ENCODE data around the gene DNAJC11.

Gene DNAJC11

DNA sequence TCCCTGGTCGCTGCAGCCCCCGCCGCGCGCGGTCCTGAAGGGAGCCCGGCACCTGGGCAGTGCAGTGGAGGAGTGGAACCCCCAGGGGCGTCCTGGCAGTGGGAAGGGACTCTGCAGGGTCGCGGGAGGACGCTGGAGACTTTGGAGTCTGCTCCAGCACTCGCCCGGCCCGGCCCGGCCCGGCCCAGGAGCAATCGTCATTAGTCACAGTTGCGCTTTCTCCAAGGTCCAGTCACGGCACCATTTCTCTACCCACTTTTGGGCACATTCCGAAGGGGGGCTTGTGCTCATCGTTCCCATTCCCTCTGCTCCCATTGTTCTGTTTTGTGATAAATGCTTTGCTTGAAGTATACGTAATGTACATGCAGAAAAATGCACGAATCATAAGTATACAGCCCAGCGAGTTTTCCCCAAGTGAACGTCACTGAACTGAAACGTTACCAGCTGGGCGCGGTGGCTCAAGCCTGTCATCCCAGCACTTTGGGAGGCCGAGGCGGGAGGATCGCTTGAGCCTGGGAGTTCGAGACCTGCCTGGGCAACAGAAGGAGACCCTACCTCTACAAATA lies 75.9 kb downstream of the DNAJC11 start:
- DNase-seq (ENCODE audit: extremely low read depth, low read depth): no peak
- TF ChIP-seq, protein P1, sequence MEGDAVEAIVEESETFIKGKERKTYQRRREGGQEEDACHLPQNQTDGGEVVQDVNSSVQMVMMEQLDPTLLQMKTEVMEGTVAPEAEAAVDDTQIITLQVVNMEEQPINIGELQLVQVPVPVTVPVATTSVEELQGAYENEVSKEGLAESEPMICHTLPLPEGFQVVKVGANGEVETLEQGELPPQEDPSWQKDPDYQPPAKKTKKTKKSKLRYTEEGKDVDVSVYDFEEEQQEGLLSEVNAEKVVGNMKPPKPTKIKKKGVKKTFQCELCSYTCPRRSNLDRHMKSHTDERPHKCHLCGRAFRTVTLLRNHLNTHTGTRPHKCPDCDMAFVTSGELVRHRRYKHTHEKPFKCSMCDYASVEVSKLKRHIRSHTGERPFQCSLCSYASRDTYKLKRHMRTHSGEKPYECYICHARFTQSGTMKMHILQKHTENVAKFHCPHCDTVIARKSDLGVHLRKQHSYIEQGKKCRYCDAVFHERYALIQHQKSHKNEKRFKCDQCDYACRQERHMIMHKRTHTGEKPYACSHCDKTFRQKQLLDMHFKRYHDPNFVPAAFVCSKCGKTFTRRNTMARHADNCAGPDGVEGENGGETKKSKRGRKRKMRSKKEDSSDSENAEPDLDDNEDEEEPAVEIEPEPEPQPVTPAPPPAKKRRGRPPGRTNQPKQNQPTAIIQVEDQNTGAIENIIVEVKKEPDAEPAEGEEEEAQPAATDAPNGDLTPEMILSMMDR (IDR thresholded peaks at IDR 0.05; ENCODE audit: low read depth, low read length, missing control alignments): no peak

DNA sequence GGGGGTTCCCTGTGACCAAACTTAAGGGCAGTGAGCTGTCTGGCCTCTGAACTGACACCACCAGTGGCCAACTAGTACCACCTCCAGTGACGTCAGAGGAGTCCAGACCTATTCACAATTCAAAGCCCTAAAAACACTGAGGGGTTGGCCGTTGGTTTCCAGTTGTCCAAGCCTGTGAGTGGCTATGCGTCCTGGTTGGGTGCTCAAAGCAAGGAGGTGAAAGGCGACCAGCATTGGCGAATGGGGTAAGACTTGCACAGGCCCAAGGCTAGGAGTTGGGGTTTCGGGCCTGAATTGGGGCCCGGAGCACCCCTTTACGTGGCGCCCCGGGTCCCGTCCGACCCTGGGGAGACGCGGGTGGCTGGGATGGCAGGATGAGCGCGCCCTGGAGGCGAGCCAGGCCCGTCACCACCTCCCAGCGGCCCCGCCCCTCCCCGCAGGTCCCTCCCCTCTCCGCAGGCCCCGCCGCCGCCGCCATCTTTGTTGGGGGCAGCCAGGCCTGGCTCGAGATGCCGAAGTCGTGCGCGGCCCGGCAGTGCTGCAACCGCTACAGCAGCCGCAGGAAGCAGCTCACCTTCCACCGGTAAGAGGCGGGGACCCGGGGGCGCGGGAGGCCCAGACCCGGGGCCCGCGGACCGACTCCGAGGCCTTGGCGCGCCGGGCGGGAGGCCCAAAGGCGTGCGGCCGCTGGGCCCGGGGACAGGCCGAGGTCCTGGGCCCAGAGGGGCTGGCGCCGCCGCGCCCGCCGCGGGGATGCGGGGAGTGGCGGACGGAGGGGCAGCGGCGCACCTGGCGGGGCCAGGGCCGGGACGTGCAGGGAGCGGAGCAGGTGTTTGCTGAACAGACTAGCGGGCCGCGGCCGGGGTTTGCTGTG lies 76.7 kb downstream of the DNAJC11 start, which contains the start of gene THAP3:
Gene THAP3, plus strand, starts transcription at position 159 of the 874 bp plus-strand sequence. Its CDS starts 351 bp downstream, at position 510.
- H3K4me3 ChIP-seq (replicated peaks; ENCODE audit: low read depth, low read length): peak within 1 kb of the TSS; percentile 74
- TF ChIP-seq, protein P1 (IDR thresholded peaks at IDR 0.05; ENCODE audit: low read depth, low read length, missing control alignments): no peak
- DNase-seq (ENCODE audit: extremely low read depth, low read depth): peak; percentile 66

More for the DNA sequence above, 75.9 kb downstream of the DNAJC11 start:
- H3K4me3 ChIP-seq (replicated peaks; ENCODE audit: low read depth, low read length): peak overlapping the region; percentile 74

DNA sequence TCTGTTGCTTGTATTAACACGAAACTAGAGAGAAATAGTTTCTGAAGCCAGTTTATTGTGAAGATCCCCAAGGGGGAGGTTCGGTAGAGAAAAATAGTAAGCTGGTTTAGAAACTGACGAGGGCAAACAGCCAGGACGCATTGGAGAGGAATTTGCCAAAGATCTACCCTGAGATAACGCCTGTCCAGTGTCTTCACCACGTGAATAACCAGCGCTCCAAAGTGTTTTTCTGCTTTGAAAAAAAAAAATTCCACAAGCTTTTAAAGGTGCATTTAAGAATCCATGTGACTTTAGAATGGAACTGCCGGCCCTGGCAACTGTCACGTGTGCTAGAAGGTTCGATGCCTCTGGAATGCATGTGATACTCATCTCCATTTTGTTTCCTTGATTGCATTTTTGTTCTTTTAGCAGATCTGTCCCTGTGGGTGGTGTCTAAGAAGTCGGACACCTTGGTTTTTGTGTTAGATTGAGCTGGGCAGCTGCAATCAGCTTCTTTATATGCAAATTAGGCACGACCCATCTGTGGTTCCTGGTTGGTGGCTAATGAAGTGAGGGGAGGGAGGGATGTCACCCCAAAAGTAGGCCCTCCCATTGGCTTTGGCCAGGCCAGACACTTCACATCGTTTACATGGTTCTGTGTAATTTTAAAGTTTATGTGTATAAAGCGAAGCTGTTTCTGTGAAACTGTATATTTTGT lies 78.2 kb downstream of the DNAJC11 start:
- no peak overlapping the region for H3K4me3 ChIP-seq (replicated peaks; ENCODE audit: low read depth, low read length)
- TF ChIP-seq, protein P1 (IDR thresholded peaks at IDR 0.05; ENCODE audit: low read depth, low read length, missing control alignments): no peak
- DNase-seq (ENCODE audit: extremely low read depth, low read depth): no peak

DNA sequence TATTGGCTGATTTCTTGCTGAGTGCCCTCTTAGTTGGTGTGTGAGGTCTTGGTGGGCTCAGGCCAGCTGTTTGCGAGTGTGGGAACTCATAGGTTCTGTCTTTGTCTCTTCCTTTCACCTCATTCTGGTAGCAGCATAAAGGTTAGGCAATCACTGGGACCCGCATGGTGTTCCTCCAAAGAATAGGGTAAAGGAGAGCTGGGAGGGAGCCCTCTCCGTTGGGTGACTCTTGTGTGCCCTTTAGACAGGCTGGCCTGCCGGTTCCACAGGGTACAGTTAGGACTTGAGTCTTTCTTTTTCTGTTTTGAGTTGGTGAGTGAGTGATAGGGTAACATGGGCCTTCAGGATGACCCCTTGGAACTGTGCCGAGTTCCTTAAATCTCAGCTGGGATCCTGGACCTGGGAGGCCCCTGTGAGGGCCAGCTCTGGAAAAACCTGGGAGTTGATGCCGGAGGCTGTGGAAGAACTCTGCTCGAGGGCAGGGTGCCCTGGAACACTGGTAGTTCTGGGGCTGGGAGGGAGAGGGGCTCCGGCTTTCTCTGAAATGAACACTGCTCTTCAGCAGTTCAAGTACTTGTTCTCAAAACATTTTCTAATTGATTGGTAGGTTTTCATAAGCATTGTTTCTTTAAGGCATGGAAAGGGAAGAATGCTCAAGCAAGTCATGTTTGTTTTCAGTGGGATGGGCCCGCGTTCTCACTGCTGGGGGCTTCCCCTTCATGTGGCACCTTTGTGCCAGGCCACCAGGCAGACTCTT lies 79.0 kb downstream of the DNAJC11 start:
- TF ChIP-seq, protein P1 (IDR thresholded peaks at IDR 0.05; ENCODE audit: low read depth, low read length, missing control alignments): no peak
- no peak overlapping the region for H3K4me3 ChIP-seq (replicated peaks; ENCODE audit: low read depth, low read length)
- DNase-seq (ENCODE audit: extremely low read depth, low read depth): no peak

DNA sequence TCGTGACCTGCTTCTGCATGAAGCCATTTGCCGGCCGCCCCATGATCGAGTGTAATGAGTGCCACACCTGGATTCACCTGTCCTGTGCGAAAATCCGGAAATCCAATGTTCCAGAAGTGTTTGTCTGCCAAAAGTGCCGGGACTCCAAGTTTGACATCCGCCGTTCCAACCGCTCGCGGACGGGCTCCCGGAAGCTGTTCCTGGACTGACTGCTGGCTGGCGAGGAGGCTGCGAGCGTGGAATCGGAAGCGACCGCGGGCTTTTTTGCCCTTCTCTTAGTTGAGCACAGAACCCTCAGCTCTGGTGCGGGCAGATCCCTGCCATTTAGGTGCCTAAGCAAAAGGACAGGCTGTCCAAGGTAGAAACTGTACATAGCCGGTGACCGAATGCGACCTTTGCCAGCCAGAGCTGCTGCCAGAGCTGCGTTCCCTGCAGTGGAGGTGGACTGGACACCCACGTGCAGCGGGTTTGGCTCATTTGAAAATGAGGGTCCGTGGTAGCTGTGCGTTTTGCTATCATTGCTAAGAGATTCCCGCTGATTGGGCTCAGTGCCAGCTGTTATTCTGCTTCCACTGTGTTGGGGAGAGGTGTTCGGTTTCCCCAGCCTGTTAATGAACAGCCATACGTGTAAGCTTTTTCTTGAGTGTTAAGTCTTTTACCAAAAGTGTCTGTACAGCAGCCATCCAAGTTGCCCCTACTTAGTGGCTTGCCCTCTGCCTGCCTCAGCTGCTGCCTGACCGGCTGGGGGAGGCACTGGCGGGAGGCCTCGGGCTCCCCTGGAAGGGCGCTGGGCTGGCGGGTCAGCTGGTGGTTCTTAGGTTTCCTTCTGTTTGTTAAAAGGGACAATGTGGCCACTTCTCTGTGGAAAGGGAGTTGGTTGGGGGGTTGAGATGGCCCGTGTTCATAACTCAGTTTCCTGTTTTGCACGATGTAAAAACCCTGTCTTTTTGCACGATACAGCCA lies 79.9 kb downstream of the DNAJC11 start:
- no peak overlapping the region for H3K4me3 ChIP-seq (replicated peaks; ENCODE audit: low read depth, low read length)
- TF ChIP-seq, protein P1 (IDR thresholded peaks at IDR 0.05; ENCODE audit: low read depth, low read length, missing control alignments): no peak
- no peak for DNase-seq (ENCODE audit: extremely low read depth, low read depth)
